Measurements from ENCODE around the gene ASTN2.

ASTN2 gene

DNA sequence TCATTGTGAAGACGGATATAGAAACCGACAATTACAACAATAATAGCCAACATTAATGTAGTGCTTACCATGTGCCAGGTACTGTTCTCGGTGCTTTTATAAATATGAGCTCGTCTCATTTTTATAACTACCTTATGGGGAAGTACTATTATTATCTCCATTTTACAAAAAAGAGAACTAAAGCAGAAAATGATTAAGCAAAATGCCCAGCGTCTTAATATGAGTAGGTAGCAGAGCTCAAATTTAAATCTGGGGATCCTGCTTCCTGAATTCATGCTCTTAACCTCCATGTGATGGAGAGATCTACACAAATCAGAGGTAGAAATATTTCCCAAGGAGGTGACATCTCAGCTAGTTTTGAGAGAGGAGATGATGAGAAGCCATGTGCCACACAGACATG lies 470.9 kb downstream of the ASTN2 start:
- Histone ChIP-seq H3K9me3 (replicated peaks in 1 of 2; ENCODE audit: control insufficient read depth in 2 of 2, insufficient read depth in 1 of 2, low read depth in 1 of 2, low read length in 2 of 2) (no peaks in the 10 kb centered on the region), H3K23ac (ENCODE audit: low read depth, low read length, poor library complexity) (no peak overlapping the region), H3K4me1 (ENCODE audit: control insufficient read depth in 2 of 2, insufficient read depth in 1 of 2, low read depth in 1 of 2, low read length in 2 of 2) (no peaks in the 10 kb centered on the region), H2BK120ac (ENCODE audit: low read depth, low read length) (no peak overlapping the region), H3K4me2 (ENCODE audit: insufficient read depth, low read length, poor library complexity, severe bottlenecking) (no peak overlapping the region), H4K91ac (ENCODE audit: low read depth, low read length, poor library complexity) (no peak overlapping the region), H2BK15ac (ENCODE audit: low read length) (no peak overlapping the region), H3K9ac (ENCODE audit: low read depth, low read length, poor library complexity) (no peak overlapping the region), H3K18ac (ENCODE audit: low read length) (no peak overlapping the region), H3K27me3 (ENCODE audit: control insufficient read depth in 3 of 3, insufficient read depth in 3 of 3, low read depth in 1 of 3, low read length in 3 of 3) (no peaks in the 10 kb centered on the region), H3K4ac (ENCODE audit: low read length) (no peak overlapping the region), H3K14ac (ENCODE audit: low read length) (no peak overlapping the region), H3K36me3 (replicated peaks in 1 of 2; ENCODE audit: control insufficient read depth in 2 of 2, insufficient read depth in 2 of 2, low read length in 2 of 2) (no peaks in the 10 kb centered on the region), H3K4me3 (ENCODE audit: low read length in 2 of 2) (no peak overlapping the region), H2BK5ac (ENCODE audit: low read length) (no peak overlapping the region), H3K79me1 (ENCODE audit: low read depth, low read length) (no peaks in the 10 kb centered on the region), H2AFZ (ENCODE audit: low read length) (no peak overlapping the region), H2AK5ac (ENCODE audit: low read depth, low read length) (no peak overlapping the region), H2BK12ac (ENCODE audit: low read length) (no peak overlapping the region), H3K27ac (replicated peaks; ENCODE audit: low read length) (no peak overlapping the region), H4K8ac (ENCODE audit: low read depth, low read length) (no peak overlapping the region)
- no CpG with 5 or more reads among the region's 5 CpGs for WGBS, 2 donors (ENCODE audit: extremely low coverage in 2 of 2, insufficient read length in 2 of 2, insufficient replicate concordance in 1 of 2)
- no peak for DNase-seq (ENCODE audit: low spot score)

DNA sequence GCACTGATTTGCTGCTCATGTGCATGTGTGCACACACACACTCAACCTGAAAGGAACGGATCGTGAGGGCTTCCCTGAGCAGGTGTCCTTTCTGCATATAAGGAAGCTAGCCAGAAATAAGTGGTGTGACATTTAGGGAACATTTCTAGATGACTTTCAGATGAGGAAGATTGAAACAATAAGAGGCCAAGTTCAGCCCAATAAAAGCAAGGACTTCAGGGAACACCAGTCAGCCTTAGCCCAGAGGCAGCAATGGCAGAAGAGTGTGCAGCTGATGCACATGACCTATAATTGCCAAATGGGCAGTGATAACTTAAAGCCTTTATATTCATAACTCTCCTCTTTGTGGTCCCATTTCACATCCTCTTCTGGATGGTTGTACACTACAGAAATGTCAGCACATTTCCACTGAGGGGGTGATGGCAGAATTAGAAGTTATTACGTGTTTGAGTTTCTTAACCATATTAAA lies 472.2 kb downstream of the ASTN2 start:
- H3K9ac ChIP-seq (ENCODE audit: low read depth, low read length, poor library complexity): no peak overlapping the region
- no CpG with 5 or more reads among the region's 3 CpGs for WGBS, 2 donors (ENCODE audit: extremely low coverage in 2 of 2, insufficient read length in 2 of 2, insufficient replicate concordance in 1 of 2)
- H3K4ac ChIP-seq (ENCODE audit: low read length): no peak overlapping the region
- H3K18ac ChIP-seq (ENCODE audit: low read length): no peak overlapping the region
- no peak overlapping the region for H3K4me2 ChIP-seq (ENCODE audit: insufficient read depth, low read length, poor library complexity, severe bottlenecking)
- no peak overlapping the region for H3K14ac ChIP-seq (ENCODE audit: low read length)
- no peaks in the 10 kb centered on the region for H3K36me3 ChIP-seq (replicated peaks in 1 of 2; ENCODE audit: control insufficient read depth in 2 of 2, insufficient read depth in 2 of 2, low read length in 2 of 2)
- no peak overlapping the region for H4K91ac ChIP-seq (ENCODE audit: low read depth, low read length, poor library complexity)
- no peaks in the 10 kb centered on the region for H3K4me1 ChIP-seq (ENCODE audit: control insufficient read depth in 2 of 2, insufficient read depth in 1 of 2, low read depth in 1 of 2, low read length in 2 of 2)
- no peak for DNase-seq (ENCODE audit: low spot score)
- H2BK5ac ChIP-seq (ENCODE audit: low read length): no peak overlapping the region
- no peaks in the 10 kb centered on the region for H3K79me1 ChIP-seq (ENCODE audit: low read depth, low read length)
- H2BK15ac ChIP-seq (ENCODE audit: low read length): no peak overlapping the region
- H2BK12ac ChIP-seq (ENCODE audit: low read length): no peak overlapping the region
- H3K23ac ChIP-seq (ENCODE audit: low read depth, low read length, poor library complexity): no peak overlapping the region
- H4K8ac ChIP-seq (ENCODE audit: low read depth, low read length): no peak overlapping the region
- no peaks in the 10 kb centered on the region for H3K27me3 ChIP-seq (ENCODE audit: control insufficient read depth in 3 of 3, insufficient read depth in 3 of 3, low read depth in 1 of 3, low read length in 3 of 3)
- H3K27ac ChIP-seq (replicated peaks; ENCODE audit: low read length): no peak overlapping the region
- no peaks in the 10 kb centered on the region for H3K9me3 ChIP-seq (replicated peaks in 1 of 2; ENCODE audit: control insufficient read depth in 2 of 2, insufficient read depth in 1 of 2, low read depth in 1 of 2, low read length in 2 of 2)
- no peak overlapping the region for H3K4me3 ChIP-seq (ENCODE audit: low read length in 2 of 2)
- no peak overlapping the region for H2AFZ ChIP-seq (ENCODE audit: low read length)
- H2AK5ac ChIP-seq (ENCODE audit: low read depth, low read length): no peak overlapping the region
- no peak overlapping the region for H2BK120ac ChIP-seq (ENCODE audit: low read depth, low read length)

DNA sequence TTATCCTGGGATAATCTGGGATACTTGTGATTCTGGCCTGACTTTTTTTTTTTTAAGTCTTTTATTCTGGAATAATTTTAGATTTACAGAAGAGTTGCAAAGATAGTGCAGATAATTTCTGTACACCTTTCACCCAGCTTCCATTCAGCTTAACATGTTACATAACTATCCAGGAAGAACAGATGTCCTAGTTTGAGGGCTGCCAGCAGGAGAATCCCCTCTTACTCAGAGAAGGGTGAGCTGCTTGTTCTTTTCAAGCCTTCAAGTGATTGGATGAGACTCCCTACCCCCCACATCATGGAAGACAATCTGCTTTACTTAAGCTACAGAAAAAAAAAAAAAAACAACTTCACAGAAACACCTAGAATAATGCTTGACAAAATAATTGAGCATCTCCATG lies 473.6 kb downstream of the ASTN2 start:
- no peak overlapping the region for H3K18ac ChIP-seq (ENCODE audit: low read length)
- H3K79me1 ChIP-seq (ENCODE audit: low read depth, low read length): no peaks in the 10 kb centered on the region
- no peak overlapping the region for H3K4ac ChIP-seq (ENCODE audit: low read length)
- no peak overlapping the region for H2BK5ac ChIP-seq (ENCODE audit: low read length)
- no peaks in the 10 kb centered on the region for H3K27me3 ChIP-seq (ENCODE audit: control insufficient read depth in 3 of 3, insufficient read depth in 3 of 3, low read depth in 1 of 3, low read length in 3 of 3)
- no peak overlapping the region for H3K9ac ChIP-seq (ENCODE audit: low read depth, low read length, poor library complexity)
- H2AFZ ChIP-seq (ENCODE audit: low read length): no peak overlapping the region
- H4K91ac ChIP-seq (ENCODE audit: low read depth, low read length, poor library complexity): no peak overlapping the region
- no peak overlapping the region for H2BK12ac ChIP-seq (ENCODE audit: low read length)
- H3K27ac ChIP-seq (replicated peaks; ENCODE audit: low read length): no peak overlapping the region
- H2AK5ac ChIP-seq (ENCODE audit: low read depth, low read length): no peak overlapping the region
- no peak overlapping the region for H2BK15ac ChIP-seq (ENCODE audit: low read length)
- H3K4me2 ChIP-seq (ENCODE audit: insufficient read depth, low read length, poor library complexity, severe bottlenecking): no peak overlapping the region
- H2BK120ac ChIP-seq (ENCODE audit: low read depth, low read length): no peak overlapping the region
- H3K36me3 ChIP-seq (replicated peaks in 1 of 2; ENCODE audit: control insufficient read depth in 2 of 2, insufficient read depth in 2 of 2, low read length in 2 of 2): no peaks in the 10 kb centered on the region
- H3K14ac ChIP-seq (ENCODE audit: low read length): no peak overlapping the region
- no peak for DNase-seq (ENCODE audit: low spot score)
- H3K4me1 ChIP-seq (ENCODE audit: control insufficient read depth in 2 of 2, insufficient read depth in 1 of 2, low read depth in 1 of 2, low read length in 2 of 2): no peaks in the 10 kb centered on the region
- H3K4me3 ChIP-seq (ENCODE audit: low read length in 2 of 2): no peak overlapping the region
- no peak overlapping the region for H3K23ac ChIP-seq (ENCODE audit: low read depth, low read length, poor library complexity)
- no peak overlapping the region for H4K8ac ChIP-seq (ENCODE audit: low read depth, low read length)
- no peaks in the 10 kb centered on the region for H3K9me3 ChIP-seq (replicated peaks in 1 of 2; ENCODE audit: control insufficient read depth in 2 of 2, insufficient read depth in 1 of 2, low read depth in 1 of 2, low read length in 2 of 2)

DNA sequence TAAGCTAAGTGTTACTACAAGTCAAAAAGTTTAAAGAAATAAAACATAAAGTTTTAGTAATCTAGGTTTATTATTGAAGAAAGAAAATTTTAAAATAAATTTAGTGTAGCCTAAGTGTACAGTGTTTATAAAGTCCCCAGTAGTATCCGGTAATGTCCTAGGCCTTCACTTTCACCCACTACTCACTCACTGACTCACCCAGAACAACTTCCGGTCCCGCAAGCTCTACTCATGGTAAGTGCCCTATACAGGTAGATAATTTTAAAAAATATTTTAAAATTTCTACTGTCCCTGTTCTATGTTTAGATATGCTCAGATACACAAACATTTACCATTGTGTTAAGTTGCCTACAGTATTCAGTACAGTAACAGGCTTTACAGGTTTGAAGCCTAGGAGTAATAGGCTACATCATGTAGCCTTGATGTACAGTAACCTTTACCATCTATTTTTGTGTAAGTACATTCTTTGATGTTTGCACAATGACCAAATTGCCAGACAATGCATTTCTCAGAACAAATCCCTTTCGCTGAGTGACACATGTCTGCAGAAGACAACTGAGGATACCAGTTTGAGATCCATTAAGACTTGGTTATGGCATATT lies 474.1 kb downstream of the ASTN2 start:
- Histone ChIP-seq H3K14ac (ENCODE audit: low read length) (no peak overlapping the region), H3K18ac (ENCODE audit: low read length) (no peak overlapping the region), H3K9ac (ENCODE audit: low read depth, low read length, poor library complexity) (no peak overlapping the region), H3K27me3 (ENCODE audit: control insufficient read depth in 3 of 3, insufficient read depth in 3 of 3, low read depth in 1 of 3, low read length in 3 of 3) (no peaks in the 10 kb centered on the region), H2AFZ (ENCODE audit: low read length) (no peak overlapping the region), H4K8ac (ENCODE audit: low read depth, low read length) (no peak overlapping the region), H3K9me3 (replicated peaks in 1 of 2; ENCODE audit: control insufficient read depth in 2 of 2, insufficient read depth in 1 of 2, low read depth in 1 of 2, low read length in 2 of 2) (no peaks in the 10 kb centered on the region), H3K4me1 (ENCODE audit: control insufficient read depth in 2 of 2, insufficient read depth in 1 of 2, low read depth in 1 of 2, low read length in 2 of 2) (no peaks in the 10 kb centered on the region), H3K4me2 (ENCODE audit: insufficient read depth, low read length, poor library complexity, severe bottlenecking) (no peak overlapping the region), H3K23ac (ENCODE audit: low read depth, low read length, poor library complexity) (no peak overlapping the region), H3K79me1 (ENCODE audit: low read depth, low read length) (peaks cover 2% of the 10 kb centered on the region), H2BK5ac (ENCODE audit: low read length) (no peak overlapping the region), H3K4ac (ENCODE audit: low read length) (no peak overlapping the region), H2BK120ac (ENCODE audit: low read depth, low read length) (no peak overlapping the region), H4K91ac (ENCODE audit: low read depth, low read length, poor library complexity) (no peak overlapping the region), H3K4me3 (ENCODE audit: low read length in 2 of 2) (no peak overlapping the region), H2BK12ac (ENCODE audit: low read length) (no peak overlapping the region), H2AK5ac (ENCODE audit: low read depth, low read length) (no peak overlapping the region), H3K36me3 (replicated peaks in 1 of 2; ENCODE audit: control insufficient read depth in 2 of 2, insufficient read depth in 2 of 2, low read length in 2 of 2) (no peaks in the 10 kb centered on the region), H2BK15ac (ENCODE audit: low read length) (no peak overlapping the region), H3K27ac (replicated peaks; ENCODE audit: low read length) (no peak overlapping the region)
- no CpG with 5 or more reads among the region's 4 CpGs for WGBS, 2 donors (ENCODE audit: extremely low coverage in 2 of 2, insufficient read length in 2 of 2, insufficient replicate concordance in 1 of 2)
- DNase-seq (ENCODE audit: low spot score): no peak
